HG03039 (cell line): ENCODE results near the gene CIP2A.

ENCODE experiments used
- ATAC-seq: cut with Tn5 transposase; IDR thresholded peaks from one replicate; pipeline ENCODE4 v1.9.1; 2021; ENCODE audit warnings: mild to moderate bottlenecking, moderate library complexity; ENCODE audit not compliant: unreplicated experiment

CIP2A gene

DNA sequence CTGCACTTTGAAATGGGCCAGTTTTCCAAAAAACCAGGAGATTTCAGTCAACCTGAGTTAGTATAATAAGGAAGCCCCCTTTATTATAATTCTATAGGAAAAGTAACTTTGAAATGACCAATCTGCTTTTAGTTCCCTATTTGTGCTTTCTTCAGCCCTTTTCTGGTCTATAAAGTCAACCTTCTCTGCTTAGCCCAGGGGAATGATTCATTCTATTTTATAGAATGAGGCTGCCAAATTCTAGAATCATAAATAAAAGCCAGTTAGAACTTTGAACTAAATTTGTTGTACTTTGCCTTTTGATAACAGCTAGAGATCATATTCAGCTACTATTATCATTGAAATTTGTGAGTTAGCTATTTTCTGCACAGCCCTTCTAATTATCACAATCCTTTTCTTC is 24.7 kb downstream of the CIP2A start:
- ATAC-seq, result no peak

GRCh38 chr3:108562565-108562964 is 26.7 kb downstream of the CIP2A start:
- ATAC-seq, result no peak

DNA sequence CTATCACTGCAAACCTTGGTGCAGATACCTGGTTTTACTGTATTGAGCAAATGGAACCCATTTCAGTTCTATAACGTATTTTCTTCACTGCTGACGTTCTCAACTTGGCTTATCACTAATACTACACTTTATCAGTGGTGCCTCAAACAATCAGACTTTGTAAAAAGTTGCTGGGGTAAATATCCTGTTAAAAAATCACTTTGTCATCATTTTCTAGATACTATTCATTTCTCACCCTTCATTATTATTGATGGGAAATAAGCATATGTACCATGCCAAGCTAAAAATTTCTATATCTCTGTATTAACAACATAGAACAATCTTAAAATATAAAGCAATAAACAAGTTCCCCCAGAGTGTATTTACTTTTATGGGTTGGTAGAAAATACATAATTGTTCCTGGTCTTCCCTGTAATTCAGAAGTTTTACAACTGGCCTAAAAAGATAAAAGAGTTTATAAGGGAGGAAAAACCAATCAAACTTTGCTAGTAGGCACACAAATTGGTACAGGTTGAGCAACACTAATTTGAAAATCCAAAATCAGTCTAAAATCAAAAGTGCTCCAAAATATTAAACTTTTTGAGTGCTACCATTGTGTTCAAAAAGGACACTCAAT is 33.2 kb downstream of the CIP2A start:
- no peak for ATAC-seq

DNA sequence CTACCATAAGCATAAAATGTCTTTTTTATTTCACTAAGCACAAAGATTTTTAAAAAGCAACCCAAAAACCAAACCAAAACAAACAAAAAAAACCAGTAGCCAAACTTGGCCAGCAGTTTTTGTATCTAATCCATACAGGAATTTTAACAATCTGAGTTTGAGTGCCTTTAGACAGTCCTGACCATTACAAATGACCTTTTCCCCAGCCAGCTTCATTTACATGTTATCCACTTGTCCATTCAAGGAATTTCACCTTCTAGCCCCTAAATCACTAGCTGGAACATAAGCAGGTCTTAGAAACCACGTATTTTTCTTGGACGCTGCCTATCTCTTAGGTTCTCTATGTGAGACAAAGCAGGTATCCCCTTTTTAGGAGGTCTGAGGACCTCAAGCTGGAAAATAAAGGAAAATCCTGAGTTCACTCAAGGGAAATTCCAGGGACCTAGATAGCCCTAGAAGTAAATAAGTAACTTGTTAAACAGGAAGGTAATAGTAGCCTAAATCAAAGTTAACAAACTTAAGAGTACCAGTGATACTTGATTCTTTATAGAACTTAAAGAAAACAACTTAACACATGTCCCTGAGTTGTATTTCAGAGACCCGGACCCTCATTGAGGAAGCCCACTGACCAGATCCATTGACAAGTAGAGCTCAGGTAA is 34.2 kb downstream of the CIP2A start:
- no peak for ATAC-seq

DNA sequence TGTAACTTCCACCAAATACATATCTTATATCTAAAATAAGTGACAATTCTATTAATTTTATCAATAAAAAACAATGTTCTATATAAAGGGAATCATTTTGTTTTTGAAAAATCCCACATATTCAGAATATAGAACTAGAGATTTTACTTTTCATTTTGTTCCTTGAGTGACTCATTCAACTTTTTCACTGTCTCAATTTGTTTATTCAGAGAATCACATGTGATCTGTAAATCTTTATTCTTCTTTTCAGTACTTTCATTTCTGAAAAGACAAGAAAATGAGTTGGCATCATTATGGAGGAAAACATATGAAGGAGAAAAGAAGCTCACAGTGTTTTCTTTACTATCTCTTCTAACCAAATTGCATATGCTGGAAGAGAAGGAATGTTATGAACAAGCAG is 35.0 kb downstream of the CIP2A start:
- ATAC-seq, result no peak

GRCh38 chr3:108552267-108553159 is 36.7 kb downstream of the CIP2A start:
- ATAC-seq, result no peak

DNA sequence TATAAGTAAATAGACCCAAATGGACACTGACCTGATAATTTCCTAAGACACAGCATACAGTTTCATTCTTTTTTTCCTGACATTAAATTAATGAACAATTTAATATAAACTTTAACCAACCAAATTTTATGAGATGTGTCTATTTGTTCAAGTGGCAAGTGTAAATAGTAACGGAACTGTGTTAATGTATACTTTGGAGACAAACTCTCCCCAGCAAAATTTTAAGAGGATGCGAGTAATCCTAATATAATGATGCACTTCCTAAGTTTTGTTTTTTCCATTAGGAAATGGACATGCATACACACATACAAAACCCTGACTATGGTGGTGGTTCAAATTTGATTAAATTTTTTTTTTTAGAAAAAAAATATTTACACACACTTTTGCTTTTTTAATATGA is 40.4 kb downstream of the CIP2A start:
- ATAC-seq, result no peak

- ATAC-seq, result no peak
These were observed 40.9 kb downstream of the CIP2A start for GRCh38 chr3:108548304-108548703.

- ATAC-seq, result peak; percentile 31
These were observed 42.5 kb downstream of the CIP2A start for GRCh38 chr3:108546692-108547091.

DNA sequence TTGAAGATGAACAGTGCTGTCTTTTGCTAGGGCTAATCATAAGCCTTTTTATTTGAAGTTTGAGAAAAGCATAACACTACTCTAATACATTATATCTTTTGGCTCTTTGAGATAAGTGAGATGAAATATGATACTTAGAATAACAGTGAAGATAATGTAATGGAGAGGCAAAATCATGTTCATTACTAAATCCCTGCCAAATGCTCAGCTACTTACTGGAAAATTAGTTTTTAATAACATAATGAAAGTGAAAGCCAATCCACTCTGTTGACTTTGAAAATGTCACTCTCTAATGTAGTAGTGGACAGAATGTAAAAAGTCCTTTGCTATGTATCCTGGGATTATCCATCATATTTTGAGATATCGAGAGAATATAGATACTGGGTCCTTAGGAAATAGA is 43.0 kb downstream of the CIP2A start:
- peak; percentile 56 for ATAC-seq

DNA sequence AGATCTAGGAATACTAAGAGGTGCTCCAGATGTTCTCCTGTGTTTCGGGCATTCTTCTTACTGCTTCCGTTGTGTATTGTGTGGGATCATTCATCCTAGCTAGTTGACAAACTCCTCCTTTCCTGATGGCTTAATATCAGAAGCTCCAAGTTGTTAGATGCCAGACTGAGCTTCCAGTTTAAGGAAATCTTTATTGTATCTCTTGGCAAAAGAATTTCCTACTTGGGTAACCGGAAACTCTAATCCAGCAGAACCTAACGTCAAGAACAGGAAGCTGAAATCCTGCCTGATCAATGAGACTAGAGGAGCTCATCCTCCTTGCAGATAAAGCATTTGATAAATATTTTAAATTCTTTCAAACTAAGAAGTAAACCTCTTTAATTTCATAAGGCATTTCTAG is 51.2 kb downstream of the CIP2A start:
- ATAC-seq, result no peak

DNA sequence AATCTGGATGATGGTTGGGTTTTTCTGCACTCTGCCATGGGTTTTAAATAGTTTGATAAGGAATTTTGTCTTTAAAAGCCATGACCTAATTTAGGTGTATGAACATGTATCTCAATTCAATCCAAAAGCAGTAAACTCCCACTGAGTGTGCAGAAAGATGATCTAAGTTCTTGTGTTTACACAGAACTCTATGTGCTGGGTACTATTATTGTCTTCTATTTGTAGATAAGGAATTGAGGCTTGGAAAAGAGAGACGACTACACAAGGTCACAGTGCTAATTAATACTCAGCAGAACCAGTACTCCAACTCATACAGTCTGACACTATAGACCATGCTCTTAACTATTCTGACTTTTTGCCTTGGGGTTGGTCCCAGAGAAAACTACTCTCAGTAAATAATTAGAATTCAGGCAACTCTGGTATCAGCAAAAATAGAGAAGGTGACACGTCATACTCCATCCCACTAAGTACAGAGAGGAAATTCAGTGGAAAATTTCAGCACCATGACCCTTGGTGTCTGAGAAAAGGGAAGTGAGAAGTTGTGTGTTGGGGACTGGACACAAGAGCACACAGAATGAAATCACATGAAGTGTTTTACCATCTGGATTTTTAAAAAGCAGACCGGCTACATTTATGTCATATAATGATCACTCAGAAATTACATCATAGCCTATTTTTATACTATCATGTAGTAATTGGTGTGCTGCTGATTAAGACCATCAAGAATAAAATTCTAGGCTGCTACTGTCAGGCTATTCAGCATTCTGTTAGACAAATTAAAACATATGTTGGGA is 60.6 kb downstream of the CIP2A start:
- peak; percentile 95 for ATAC-seq

- ATAC-seq, result no peak
These were observed 61.4 kb downstream of the CIP2A start for GRCh38 chr3:108527817-108528216.

DNA sequence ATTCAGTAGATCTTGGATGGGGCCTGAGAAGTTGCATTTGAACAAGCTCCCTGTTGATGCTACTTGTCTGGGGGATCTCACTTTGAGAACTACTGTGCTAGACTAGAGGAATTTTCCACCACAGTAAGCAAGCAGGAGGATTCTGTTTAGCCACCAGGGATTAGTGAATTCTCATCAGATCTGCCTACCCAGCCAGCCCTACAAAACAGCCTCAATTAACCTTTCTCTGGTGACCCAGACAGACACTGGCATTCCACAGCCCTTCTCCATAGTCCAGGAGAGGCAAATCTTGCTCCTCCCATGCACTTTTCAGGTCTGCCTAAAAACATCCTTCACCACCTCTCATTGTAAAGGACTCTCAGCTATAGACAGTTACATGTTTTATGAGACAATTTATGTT is 62.1 kb downstream of the CIP2A start:
- ATAC-seq, result no peak

GRCh38 chr3:108525971-108526370 is 63.3 kb downstream of the CIP2A start:
- no peak for ATAC-seq

- no peak for ATAC-seq
These were observed 64.0 kb downstream of the CIP2A start for GRCh38 chr3:108525256-108525655.

DNA sequence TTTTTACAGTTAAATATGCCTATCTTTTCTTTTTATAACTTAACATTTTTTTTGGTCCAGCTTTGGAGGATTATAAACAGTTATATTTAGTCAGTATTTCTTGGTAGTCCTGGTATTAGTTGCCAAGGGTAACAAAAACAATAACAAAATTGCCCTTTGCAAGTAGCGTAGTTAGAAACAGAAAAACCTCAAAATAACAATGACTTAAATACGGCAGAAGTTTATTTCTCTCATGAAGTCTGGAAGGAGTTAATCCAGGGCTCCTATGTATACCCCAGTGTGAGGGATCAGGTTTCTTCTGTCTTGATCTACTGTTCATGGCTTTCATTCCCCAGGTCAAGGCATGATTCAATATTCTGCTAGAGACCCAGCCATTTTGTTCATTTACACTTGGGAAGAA is 64.7 kb downstream of the CIP2A start:
- ATAC-seq, result no peak

DNA sequence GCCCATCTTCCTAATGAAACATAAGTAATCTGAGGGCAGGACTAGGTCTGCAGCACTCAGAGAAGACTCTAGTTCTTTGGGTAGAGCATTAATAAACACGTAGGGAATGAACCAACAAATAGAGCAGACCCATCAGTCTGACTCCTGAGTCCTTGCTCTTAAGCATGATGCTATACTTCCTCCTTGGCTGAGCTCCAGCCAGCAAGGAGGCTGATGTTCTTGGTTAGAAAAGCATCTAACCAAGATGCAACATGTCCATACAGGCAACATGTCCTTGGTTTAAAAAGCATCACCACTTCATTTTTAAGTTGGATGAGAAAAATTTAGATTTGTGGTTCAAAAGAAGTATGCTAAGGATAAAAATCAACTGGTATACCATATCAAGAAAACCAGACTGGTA is 70.3 kb downstream of the CIP2A start:
- no peak for ATAC-seq

GRCh38 chr3:108516881-108517280 is 72.4 kb downstream of the CIP2A start:
- no peak for ATAC-seq

- ATAC-seq, result no peak
These were observed 75.3 kb downstream of the CIP2A start for GRCh38 chr3:108513961-108514360.

- no peak for ATAC-seq
These were observed 76.6 kb downstream of the CIP2A start for GRCh38 chr3:108512671-108513070.
